GM12878 (cell line): ENCODE measurements around the gene C1QTNF8.

Experiments used
- CREB1 ChIP-seq: IDR thresholded peaks from 2 replicates; pipeline ENCODE4 v1.6.1; 2012; ENCODE audit warnings: low read depth, mild to moderate bottlenecking, inconsistent platforms
- CTCF ChIP-seq, 3 experiments: IDR thresholded peaks in 2 of 3; conservative IDR thresholded peaks in 1 of 3; 2 replicates each; pipeline ENCODE4 v1.5.1; 2011; ENCODE audit warnings: low read depth in 3 of 3, low read length in 3 of 3, mild to moderate bottlenecking in 3 of 3, control low read depth in 2 of 3, moderate library complexity in 2 of 3, inconsistent platforms in 1 of 3, mixed read lengths in 1 of 3; ENCODE audit not compliant: control insufficient read depth in 2 of 3, insufficient read depth in 1 of 3; ENCODE audit errors: extremely low read depth in 1 of 3
- MTA2 ChIP-seq: fragments of 450-650 bp; IDR thresholded peaks from 2 replicates; pipeline ENCODE4 v1.6.1; 2016; ENCODE audit warnings: low read depth, mild to moderate bottlenecking, moderate library complexity
- POLR2AphosphoS2 ChIP-seq: IDR thresholded peaks from 2 replicates; pipeline ENCODE4 v1.6.1; 2011; ENCODE audit warnings: low read depth, mild to moderate bottlenecking, low read length, improper control_type of control experiment, moderate library complexity
- RAD21 ChIP-seq: IDR thresholded peaks from 2 replicates; pipeline ENCODE4 v1.6.1; 2011; ENCODE audit warnings: mild to moderate bottlenecking, low read depth, low read length, moderate library complexity; ENCODE audit not compliant: insufficient read depth
- SKIL ChIP-seq: fragments of 450-650 bp; IDR thresholded peaks from 2 replicates; pipeline ENCODE4 v1.6.1; 2017; ENCODE audit warnings: mild to moderate bottlenecking, low read depth, inconsistent platforms; ENCODE audit not compliant: poor library complexity, severe bottlenecking
- TF ChIP-seq, protein P1 (sequence below): IDR thresholded peaks from 2 replicates; pipeline ENCODE4 v1.6.1; 2011; ENCODE audit warnings: low read depth, mild to moderate bottlenecking, low read length, moderate library complexity, borderline replicate concordance; ENCODE audit errors: extremely low read depth

DNA sequence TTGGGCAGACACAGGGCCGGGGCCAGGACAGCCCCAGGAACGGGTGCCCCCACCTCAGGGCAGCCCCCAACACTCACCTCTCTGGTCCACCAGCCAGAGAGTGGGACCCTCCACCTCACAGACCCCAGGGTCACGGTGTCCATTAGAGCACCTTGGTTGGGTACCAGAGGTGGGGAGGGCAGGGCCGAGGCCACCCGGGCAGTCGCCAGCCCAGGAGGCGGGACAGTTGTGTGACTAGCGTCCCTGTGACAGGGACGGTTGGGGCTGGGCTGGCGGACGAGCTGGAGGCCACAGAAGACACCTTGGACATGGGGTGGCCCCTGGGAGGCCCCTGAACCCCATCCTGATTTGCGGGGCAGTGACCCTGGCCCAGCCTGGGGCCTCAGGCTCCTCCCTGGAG, 11.7 kb upstream of the C1QTNF8 start:
- TF ChIP-seq SKIL: no peak
- no peak for TF ChIP-seq POLR2AphosphoS2
- TF ChIP-seq CTCF (IDR thresholded peaks at IDR 0.05 in 2 of 3, conservative IDR thresholded peaks at IDR 0.05 in 1 of 3; ENCODE audit: control insufficient read depth in 2 of 3, extremely low read depth in 1 of 3, insufficient read depth in 1 of 3, low read depth in 3 of 3, low read length in 3 of 3): no peak
- TF ChIP-seq MTA2: no peak
- no peak for TF ChIP-seq RAD21
- no peak for TF ChIP-seq CREB1
- TF ChIP-seq, protein P1, sequence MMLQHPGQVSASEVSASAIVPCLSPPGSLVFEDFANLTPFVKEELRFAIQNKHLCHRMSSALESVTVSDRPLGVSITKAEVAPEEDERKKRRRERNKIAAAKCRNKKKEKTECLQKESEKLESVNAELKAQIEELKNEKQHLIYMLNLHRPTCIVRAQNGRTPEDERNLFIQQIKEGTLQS: no peak
